Ammon's horn (tissue), 1 donor: ENCODE measurements around the gene KDM4C.

ENCODE experiments used
- DNase-seq: peaks from one replicate; pipeline ENCODE4 v3.0.0-alpha.2; 2016; ENCODE audit warnings: low spot score

Gene KDM4C

DNA sequence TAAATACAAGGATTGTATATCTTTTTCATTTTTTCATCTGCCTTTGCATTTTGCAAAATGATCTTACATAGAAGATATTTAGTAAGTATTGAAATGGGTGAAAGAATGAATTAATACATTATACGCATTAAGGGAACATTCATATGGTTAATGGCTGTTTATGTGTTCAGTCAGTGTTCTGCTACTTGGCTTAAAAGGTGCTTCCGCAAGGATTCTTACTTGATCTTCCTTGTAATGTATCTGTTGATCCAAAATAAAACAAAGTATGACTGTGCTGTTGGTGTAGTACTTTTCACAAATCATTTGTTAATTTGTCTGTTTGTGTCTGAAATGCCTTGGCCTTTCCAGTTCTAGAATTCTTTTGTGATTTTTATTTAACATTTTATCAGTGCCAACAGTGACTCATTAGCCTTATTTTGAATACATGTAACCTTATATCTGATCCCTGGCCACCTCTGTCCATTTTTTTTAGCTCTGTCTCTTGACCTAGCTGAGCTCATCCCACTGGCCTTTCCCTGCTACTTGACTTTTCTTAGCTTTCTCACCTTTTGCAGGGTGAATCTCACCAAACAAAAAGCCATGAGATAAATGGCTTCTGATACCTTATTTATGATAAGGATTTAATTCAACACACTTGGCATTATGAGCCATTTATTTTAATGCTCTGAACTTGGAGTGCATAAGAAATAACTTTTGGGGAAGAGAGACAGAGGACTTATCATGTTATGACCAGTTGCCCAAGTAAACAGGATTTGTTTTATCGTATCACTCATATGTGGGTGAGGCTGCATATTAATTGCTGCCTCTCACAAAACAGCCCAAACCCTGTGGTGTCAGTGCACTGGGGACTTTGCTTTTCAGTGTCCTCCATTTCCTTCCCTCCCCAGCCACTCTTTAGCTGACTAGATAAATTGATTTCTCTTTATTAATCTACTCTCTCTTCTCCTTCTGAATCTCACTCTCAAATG, 340.3 kb downstream of the KDM4C start:
- no peak for DNase-seq

DNA sequence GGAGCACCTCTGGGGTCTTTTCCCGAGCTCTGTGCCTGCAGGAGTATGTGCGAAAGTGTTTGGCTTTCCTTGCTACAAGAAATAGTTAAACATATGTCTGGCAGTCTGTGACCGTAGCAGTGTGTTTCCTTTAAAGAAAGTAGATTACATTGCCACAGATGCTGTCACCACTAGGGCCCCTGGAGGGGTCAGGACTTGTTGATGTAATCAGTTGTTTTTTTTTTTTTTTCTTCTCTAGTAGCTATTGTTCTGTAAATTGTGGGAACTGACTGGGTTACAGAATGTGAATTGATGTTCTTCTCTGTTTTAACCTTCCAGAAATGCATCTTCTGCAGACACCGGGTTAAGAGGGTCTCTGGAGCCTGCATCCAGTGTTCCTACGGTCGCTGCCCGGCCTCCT, 345.6 kb downstream of the KDM4C start:
- no peak for DNase-seq

- no peak for DNase-seq
Measured at GRCh38 chr9:7103771-7104170, 346.0 kb downstream of the KDM4C start.

DNA sequence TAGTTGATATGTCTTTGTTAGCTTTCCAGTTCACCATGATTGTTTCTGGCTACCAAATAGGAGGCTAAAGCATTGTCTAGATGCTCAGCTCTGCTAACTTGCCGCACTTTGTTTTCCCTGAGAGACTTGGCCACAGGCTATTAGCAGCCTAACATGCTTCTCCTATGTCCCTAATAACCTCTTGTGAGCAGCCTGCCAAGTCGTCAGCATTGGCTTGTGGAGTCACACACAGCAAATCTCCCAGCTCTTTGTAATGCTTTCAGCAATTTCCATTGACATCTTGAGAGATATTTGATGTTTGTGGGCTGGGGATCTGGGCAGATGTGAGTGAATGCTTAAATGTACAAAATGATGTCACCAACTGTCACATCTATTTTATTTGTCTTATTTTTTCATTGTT, 346.9 kb downstream of the KDM4C start:
- DNase-seq: no peak

DNA sequence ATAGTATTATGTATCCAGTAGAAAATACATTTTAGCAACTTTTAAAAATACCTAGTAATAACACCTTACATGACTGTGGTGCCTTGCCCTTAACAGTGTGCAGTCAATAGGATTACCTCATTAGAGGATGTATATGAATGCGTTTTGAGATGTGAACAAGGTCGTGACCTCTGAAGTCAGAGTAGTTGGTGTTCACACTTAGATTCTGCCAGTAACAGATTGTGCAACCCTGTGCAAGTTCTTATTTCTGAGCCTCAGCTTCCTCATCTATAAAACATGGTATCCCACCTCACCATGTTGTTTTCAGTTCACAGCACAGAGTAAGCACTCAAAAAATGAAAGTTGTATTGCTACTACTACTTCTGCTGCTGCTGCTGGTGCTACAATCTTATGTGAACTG, 347.3 kb downstream of the KDM4C start:
- no peak for DNase-seq

- DNase-seq: no peak
Measured at GRCh38 chr9:7108936-7109335, 351.2 kb downstream of the KDM4C start.

GRCh38 chr9:7111413-7111812, 353.6 kb downstream of the KDM4C start:
- DNase-seq: no peak

GRCh38 chr9:7115606-7116005, 357.8 kb downstream of the KDM4C start:
- DNase-seq: no peak

DNA sequence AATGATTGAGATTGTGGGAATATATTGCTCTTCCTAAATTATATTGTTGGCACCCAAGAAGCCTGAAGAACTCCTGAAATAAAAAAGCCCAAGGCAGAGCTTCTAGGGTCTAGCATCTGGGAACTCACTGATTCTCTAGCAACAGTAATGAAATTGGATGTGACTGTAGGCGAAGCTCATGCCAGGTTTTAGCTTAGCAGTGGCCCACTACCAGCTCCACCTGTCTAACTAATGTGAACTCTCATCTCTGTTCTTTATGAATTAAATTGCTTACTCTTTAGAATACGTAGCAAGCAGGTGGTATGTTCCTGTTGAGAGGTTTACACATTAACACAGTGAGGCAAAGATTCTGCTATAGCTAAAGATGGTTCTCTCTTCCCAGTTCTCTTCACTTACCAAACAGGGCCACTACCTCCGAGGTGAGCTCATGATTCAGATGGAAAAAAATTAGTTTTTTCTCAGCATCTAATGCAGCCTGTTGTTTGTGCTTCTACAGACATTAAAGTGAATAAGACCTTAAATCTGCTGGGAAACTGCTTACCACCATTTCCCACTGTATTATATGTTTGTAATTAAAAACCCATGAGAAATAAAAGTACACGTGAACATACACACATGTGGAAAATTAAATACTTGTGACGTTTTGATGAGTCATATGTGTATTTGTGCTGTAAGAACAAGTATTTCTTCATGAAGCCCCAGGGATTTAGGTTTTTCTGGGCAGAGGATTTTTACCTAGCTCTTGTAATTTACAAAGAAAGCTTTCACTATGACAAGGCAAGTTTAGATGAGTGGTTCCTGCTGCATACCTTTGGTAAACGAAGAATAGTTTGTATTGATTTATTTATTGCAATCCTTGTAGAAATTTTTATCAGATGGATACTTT, 360.1 kb downstream of the KDM4C start:
- no peak for DNase-seq

- DNase-seq: no peak
Measured at GRCh38 chr9:7118633-7119032, 360.9 kb downstream of the KDM4C start.

GRCh38 chr9:7119612-7120011, 361.8 kb downstream of the KDM4C start:
- no peak for DNase-seq

GRCh38 chr9:7121055-7121454, 363.3 kb downstream of the KDM4C start:
- DNase-seq: no peak

- DNase-seq: no peak
Measured at GRCh38 chr9:7121664-7122063, 363.9 kb downstream of the KDM4C start.

DNA sequence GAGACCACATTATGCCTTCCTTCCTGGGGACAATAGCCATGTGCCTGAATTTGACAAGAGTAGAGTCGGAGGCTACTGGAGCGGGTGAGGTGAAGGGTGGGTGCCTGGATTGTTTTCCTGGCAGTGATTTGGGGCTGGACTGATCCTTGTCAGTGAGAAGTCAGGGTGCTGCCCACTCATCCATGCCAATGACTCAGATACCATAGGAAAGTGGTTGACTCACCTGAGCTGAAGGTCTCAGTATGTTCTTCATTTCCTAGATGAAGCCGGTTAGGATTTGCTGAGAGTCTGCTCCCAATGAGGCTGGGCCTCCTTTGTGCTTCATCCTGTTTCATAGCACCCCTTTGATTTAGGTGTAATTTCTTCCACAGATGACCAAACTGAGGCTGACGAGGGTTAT, 366.0 kb downstream of the KDM4C start:
- DNase-seq: no peak

DNA sequence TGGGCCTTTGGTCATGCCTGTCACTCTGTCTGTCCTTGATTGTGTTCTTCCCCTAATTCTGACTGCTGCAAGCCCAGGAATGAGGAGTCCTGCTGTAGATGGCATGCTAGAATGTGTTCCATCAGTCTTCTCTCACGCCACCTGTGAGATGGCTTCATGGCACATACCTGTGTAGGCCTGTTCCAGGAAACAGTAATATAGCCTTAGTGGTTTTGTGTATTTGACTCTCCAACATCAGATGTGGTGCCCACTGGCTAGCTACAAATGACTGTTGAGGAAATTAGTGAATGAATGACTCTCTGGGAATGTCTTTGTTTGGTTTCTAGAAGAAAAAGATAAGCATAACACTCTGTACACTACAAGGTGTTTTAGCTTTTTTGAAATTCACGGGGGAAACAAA, 367.5 kb downstream of the KDM4C start:
- no peak for DNase-seq

GRCh38 chr9:7129391-7129790, 371.6 kb downstream of the KDM4C start:
- DNase-seq: no peak

- DNase-seq: no peak
Measured at GRCh38 chr9:7130266-7130820, 372.6 kb downstream of the KDM4C start.

DNA sequence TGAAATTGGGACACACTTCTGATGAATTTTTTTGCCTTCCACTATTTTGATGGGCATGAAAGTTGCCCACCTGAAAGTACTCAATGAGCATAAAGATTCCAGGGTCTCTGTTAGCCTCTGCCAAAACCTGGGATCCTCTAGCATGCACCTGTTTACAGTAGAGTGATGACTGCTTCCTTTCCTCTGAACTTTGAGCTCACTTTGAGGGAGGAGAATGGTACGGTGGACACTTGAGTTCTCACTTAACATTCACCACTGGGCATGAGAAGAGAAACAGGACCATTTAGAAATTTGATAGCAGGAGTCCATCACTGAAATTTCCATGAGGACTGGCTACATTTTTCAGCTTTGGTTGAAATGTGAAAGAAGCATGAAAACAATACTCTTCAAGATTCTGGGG, 374.8 kb downstream of the KDM4C start:
- DNase-seq: no peak

GRCh38 chr9:7135735-7136134, 378.0 kb downstream of the KDM4C start:
- no peak for DNase-seq

GRCh38 chr9:7137040-7137439, 379.3 kb downstream of the KDM4C start:
- no peak for DNase-seq

DNA sequence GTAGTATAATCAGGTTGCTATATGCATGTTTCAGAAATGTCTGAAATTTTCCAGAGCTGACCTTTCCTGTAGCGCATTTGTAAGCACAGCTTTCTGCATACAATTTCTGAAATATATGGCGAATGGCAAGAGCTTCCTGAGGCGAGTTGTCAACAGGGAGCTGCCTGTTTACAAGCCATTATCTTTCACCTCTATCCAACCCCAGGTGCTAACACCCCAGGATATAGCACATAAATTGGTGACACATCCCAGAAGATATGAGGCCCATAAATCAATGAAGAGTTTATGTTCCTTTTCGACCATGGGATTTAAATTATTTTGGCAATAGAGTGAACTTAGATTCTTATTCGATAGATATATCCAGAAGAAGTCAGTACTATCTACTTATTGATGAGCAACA, 379.8 kb downstream of the KDM4C start:
- DNase-seq: no peak

GRCh38 chr9:7139886-7140285, 382.1 kb downstream of the KDM4C start:
- no peak for DNase-seq

DNA sequence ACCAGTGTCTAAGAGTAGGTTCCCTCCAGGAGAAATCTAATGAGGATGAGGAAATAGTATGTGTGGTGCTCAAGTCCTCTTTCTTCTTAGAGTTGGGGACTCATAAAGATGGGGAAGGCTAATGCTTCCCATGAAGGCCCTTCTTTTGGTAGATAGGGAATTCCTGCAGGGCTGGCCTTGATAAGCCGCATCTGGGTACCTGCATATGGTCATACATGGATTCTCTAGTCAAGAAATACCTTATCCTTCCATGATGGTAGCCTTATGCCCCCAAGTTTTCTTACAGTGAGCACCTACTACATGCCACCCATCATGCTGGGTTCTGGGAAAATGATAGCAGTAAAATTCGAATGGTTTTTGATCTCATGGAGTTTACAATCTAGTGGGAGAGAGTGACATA, 382.6 kb downstream of the KDM4C start:
- no peak for DNase-seq
